ENCODE results near the gene ZFYVE27.

ZFYVE27 gene

GRCh38 chr10:97743169-97743943 lies 6.4 kb downstream of the ZFYVE27 start:
- H3K4me3 ChIP-seq (ENCODE audit: low read depth, low read length), result no peak overlapping the region
- ChIA-PET POLR2A (interaction anchor here (1.0 kb wide), 1 partner anchor 13 kb away, joined by 3 read pairs; no protein-coding TSS in a partner anchor), CTCF (interaction anchor here (1.0 kb wide), 1 partner anchor 588 kb away, joined by 3 read pairs; no protein-coding TSS in a partner anchor)
- no peak overlapping the region for H3K27ac ChIP-seq (ENCODE audit: extremely low read depth, low read depth, low read length)
- H3K36me3 ChIP-seq (ENCODE audit: control insufficient read depth in 2 of 2, insufficient read depth in 1 of 2, low read length in 2 of 2), result peaks cover 22 to 87% of the 10 kb centered on the region in 2 experiments
- TF ChIP-seq ZNF600 (tag by site-specific recombination; IDR thresholded peaks at IDR 0.05) (0 out of 2 replicates have a peak, but pooled peaks have one; percentile 39), ZBTB10 (tag by site-specific recombination; IDR thresholded peaks at IDR 0.05) (no peak)
- no peaks in the 10 kb centered on the region for H3K9me3 ChIP-seq (ENCODE audit: control insufficient read depth, insufficient read depth, low read depth, low read length)
- H3K4me1 ChIP-seq (ENCODE audit: control insufficient read depth, insufficient read depth, low read length), result no peaks in the 10 kb centered on the region

- Histone ChIP-seq H3K9me3 (ENCODE audit: control insufficient read depth, insufficient read depth, low read depth, low read length) (no peaks in the 10 kb centered on the region), H3K27ac (ENCODE audit: extremely low read depth, low read depth, low read length) (no peak overlapping the region), H3K36me3 (ENCODE audit: control insufficient read depth in 2 of 2, insufficient read depth in 1 of 2, low read length in 2 of 2) (peaks cover 24 to 85% of the 10 kb centered on the region in 2 experiments), H3K4me1 (ENCODE audit: control insufficient read depth, insufficient read depth, low read length) (no peaks in the 10 kb centered on the region), H3K4me3 (ENCODE audit: low read depth, low read length) (no peak overlapping the region)
- ChIA-PET CTCF (interaction anchor here (0.7 to 1.0 kb wide), 2 partner anchors 127 to 587 kb away, joined by 3 read pairs; no protein-coding TSS in a partner anchor), POLR2A (interaction anchor here (0.9 to 1.0 kb wide), 3 partner anchors 8 to 57 kb away, joined by 3 read pairs; partner anchors contain the start of genes AVPI1 and ZFYVE27)
- TF ChIP-seq ZNF571 (tag by site-specific recombination; IDR thresholded peaks at IDR 0.05), result no peak
- no peak for TF ChIP-seq ELK4 (IDR thresholded peaks at IDR 0.05; ENCODE audit: borderline replicate concordance, low read depth, low read length)
- no peak for TF ChIP-seq SP2 (tag by site-specific recombination; IDR thresholded peaks at IDR 0.05)
- TF ChIP-seq ZNF140 (tag by site-specific recombination; IDR thresholded peaks at IDR 0.05), result no peak
- no peak for TF ChIP-seq ZBTB21 (tag by site-specific recombination; IDR thresholded peaks at IDR 0.05)
- TF ChIP-seq ZNF792 (tag by site-specific recombination; IDR thresholded peaks at IDR 0.05), result no peak
- no peak for TF ChIP-seq ZNF645 (tag by site-specific recombination; IDR thresholded peaks at IDR 0.05)
- TF ChIP-seq ZNF398 (tag by site-specific recombination; IDR thresholded peaks at IDR 0.05), result no peak
- no peak for TF ChIP-seq ZNF404 (tag by site-specific recombination; IDR thresholded peaks at IDR 0.05)
- no peak for TF ChIP-seq ZNF175 (tag by site-specific recombination; IDR thresholded peaks at IDR 0.05)
- TF ChIP-seq ZBTB49 (tag by site-specific recombination; IDR thresholded peaks at IDR 0.05; ENCODE audit: low read depth), result no peak
- no peak for TF ChIP-seq SCRT1 (tag by site-specific recombination; IDR thresholded peaks at IDR 0.05; ENCODE audit: borderline replicate concordance)
- TF ChIP-seq ZNF174 (tag by site-specific recombination; IDR thresholded peaks at IDR 0.05), result no peak
- TF ChIP-seq ZNF169 (tag by site-specific recombination; IDR thresholded peaks at IDR 0.05), result no peak
Measured at GRCh38 chr10:97744405-97745035, 7.6 kb downstream of the ZFYVE27 start.

Data from HEK293 (cell line).